ENCODE data around the gene SEMA3F. TPM values are rescaled to one million over a fixed set of nuclear protein-coding genes. Genes with fewer than 3 reads are reported as not detected.
"Not testable (repeated sequence)": the region's sequence is repeated elsewhere in the genome, so short reads cannot be mapped to it uniquely, and the experiment has no call there.

The SEMA3F gene
- total RNA-seq, 2 donors from 2014 or later, result 25.5 to 35.1 TPM

DNA sequence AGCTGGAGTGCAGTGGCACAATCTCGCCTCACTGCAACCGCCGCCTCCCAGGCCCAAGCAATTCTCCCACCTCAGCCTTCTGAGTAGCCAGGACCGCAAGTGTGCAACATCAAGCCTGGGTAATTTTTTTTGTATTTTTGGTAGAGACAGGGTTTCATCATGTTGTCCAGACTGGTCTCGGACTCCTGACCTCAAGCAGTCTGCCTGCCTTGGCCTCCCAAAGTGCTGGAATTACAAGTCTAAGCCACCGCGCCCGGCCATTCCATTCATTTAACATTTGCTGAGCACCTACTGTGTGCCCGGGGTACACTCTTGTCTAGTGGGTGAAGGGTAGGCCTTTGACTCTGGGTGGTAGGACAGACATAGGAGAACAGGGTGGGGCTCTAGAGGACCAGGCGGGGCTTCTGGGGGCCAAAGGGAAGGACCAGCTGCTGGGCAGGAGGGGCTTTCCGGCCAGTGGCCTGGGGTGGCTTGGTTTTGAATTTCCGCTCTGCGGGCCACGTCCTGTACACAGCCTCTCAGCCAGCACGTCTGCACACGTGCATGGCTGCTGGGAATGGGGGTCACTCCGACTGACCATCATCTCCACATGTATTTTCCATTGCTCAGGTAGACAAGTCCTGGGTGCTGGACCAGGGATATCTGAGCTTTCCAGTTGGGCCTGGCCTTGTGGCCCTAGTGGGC is 52.4 kb downstream of the SEMA3F start:
- Histone ChIP-seq H3K27ac (no peak overlapping the region), H3K36me3 (no peaks in the 10 kb centered on the region), H3K9me3 (no peaks in the 10 kb centered on the region), H3K4me1 (ENCODE audit: control insufficient read depth in 1 of 2, low read depth in 2 of 2) (peaks cover 4 to 14% of the 10 kb centered on the region in 2 donors), H3K4me3 (no peak overlapping the region), H3K27me3 (replicated peaks; ENCODE audit: insufficient read depth) (no peaks in the 10 kb centered on the region)
- no peak for DNase-seq (ENCODE audit: low spot score)
- ATAC-seq (ENCODE audit: insufficient number of reproducible peaks, low FRiP score, low read depth), result no peak
- TF ChIP-seq, protein P1, sequence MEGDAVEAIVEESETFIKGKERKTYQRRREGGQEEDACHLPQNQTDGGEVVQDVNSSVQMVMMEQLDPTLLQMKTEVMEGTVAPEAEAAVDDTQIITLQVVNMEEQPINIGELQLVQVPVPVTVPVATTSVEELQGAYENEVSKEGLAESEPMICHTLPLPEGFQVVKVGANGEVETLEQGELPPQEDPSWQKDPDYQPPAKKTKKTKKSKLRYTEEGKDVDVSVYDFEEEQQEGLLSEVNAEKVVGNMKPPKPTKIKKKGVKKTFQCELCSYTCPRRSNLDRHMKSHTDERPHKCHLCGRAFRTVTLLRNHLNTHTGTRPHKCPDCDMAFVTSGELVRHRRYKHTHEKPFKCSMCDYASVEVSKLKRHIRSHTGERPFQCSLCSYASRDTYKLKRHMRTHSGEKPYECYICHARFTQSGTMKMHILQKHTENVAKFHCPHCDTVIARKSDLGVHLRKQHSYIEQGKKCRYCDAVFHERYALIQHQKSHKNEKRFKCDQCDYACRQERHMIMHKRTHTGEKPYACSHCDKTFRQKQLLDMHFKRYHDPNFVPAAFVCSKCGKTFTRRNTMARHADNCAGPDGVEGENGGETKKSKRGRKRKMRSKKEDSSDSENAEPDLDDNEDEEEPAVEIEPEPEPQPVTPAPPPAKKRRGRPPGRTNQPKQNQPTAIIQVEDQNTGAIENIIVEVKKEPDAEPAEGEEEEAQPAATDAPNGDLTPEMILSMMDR (IDR thresholded peaks at IDR 0.05), result no peak

DNA sequence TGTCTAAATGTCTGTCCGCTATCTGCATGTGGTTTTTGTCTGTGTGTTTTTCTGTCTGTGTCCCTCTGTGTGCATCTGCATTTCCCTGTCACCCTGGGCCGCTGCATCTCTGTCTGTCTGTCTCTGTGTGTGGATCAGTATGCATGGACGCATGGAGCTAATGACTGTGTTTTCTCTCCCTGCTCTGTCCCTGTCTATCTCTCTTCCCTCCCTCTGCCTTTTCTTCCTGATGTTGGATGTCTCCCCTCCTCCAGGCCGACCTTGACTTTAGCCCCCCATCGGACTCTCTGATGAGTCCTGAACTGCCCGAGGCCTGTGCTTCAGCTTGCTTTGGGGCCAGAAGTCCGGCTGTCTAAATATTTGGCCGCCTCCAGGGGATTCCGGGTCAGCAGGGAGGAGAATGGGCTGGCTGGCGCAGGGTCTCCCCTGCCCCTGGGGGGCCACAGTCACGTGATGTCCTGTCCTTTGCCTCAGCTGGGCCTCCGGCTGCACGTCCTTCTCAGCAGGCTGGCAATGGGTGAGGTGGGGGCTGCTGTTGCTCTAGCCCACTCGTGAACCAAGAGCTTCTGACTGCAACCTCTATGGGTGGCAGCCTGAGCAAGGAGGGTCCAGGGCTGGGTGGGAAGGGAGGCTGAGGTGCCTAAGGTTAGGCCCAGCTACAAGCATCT is 53.7 kb downstream of the SEMA3F start:
- TF ChIP-seq, protein P1 (IDR thresholded peaks at IDR 0.05), result no peak
- ATAC-seq (ENCODE audit: insufficient number of reproducible peaks, low FRiP score, low read depth) (no peak), DNase-seq (ENCODE audit: low spot score) (no peak)
- Histone ChIP-seq H3K9me3 (no peaks in the 10 kb centered on the region), H3K36me3 (no peaks in the 10 kb centered on the region), H3K27me3 (replicated peaks; ENCODE audit: insufficient read depth) (no peaks in the 10 kb centered on the region), H3K4me3 (no peak overlapping the region), H3K4me1 (ENCODE audit: control insufficient read depth in 1 of 2, low read depth in 2 of 2) (peaks cover 4 to 14% of the 10 kb centered on the region in 2 donors), H3K27ac (no peak overlapping the region)

DNA sequence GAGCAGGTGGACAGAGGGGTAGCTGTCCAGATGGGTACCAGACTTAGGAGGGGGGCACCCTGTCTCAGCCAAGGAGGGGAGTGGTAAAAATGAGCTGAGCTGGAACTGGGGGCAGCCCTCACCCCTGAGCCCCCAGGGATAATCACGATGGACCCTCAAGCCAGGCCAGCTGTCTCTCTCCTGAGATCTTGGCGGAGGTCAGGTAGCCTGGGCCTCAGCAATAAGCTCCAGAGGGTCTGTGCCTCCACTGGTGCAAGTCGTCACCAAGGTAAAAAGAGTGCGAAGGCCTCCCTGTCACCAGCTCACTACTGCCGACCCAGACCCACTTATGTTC is 55.0 kb downstream of the SEMA3F start:
- H3K4me1 ChIP-seq (ENCODE audit: control insufficient read depth in 1 of 2, low read depth in 2 of 2), result peaks cover 0 to 9% of the 10 kb centered on the region in 2 donors
- H3K9me3 ChIP-seq, result no peaks in the 10 kb centered on the region
- no peak for DNase-seq (ENCODE audit: low spot score)
- ATAC-seq (ENCODE audit: insufficient number of reproducible peaks, low FRiP score, low read depth), result no peak
- TF ChIP-seq, protein P1 (IDR thresholded peaks at IDR 0.05), result no peak
- no peaks in the 10 kb centered on the region for H3K36me3 ChIP-seq
- H3K27ac ChIP-seq, result no peak overlapping the region
- no peak overlapping the region for H3K4me3 ChIP-seq
- H3K27me3 ChIP-seq (replicated peaks; ENCODE audit: insufficient read depth), result no peaks in the 10 kb centered on the region

DNA sequence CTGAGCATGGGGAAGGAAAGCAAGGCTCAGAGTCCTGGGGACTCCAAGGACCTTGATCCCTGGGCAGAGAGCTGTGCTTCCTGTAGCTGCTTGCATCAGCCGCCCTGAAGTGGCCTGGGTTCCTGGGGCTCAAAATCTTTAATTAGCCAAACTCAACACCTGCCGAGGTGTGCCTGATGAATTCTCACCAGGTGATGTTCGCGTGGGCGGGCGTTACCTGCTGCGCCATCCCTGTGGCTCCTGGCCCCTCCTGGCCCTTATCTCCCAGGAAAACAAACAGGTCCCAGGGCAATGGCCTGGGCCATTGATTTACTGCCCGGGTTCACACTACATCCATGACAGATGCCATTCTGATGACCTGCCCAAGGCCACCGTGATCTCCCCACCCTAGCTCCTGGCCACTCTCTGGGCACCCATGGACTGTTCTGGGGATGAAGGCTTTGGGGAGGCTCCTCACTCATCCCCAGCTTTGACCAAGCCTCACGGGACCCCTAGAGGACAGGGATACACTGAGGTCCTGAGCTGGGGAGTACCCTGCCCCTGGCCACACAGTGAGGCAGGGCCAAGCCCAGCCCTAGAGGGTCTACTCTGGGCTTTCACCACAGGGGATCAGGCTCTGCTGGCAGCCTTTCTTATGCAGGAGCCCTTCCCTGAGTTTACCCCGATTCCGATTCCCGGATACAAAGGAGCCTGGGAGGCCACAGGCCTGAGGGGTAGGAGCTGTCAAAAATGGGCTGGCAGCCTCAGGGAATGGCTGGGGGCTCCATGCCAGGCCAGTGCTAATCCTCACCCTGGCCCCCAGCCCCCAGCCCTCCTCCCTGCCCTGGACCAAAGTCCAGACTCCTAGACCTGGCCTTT is 55.6 kb downstream of the SEMA3F start:
- H3K36me3 ChIP-seq, result no peaks in the 10 kb centered on the region
- TF ChIP-seq, protein P1 (IDR thresholded peaks at IDR 0.05), result no peak
- peaks cover 0 to 3% of the 10 kb centered on the region in 2 donors for H3K4me1 ChIP-seq (ENCODE audit: control insufficient read depth in 1 of 2, low read depth in 2 of 2)
- DNase-seq (ENCODE audit: low spot score) (no peak), ATAC-seq (ENCODE audit: insufficient number of reproducible peaks, low FRiP score, low read depth) (no peak)
- no peak overlapping the region for H3K4me3 ChIP-seq
- H3K27ac ChIP-seq, result no peak overlapping the region
- H3K27me3 ChIP-seq (replicated peaks; ENCODE audit: insufficient read depth), result no peaks in the 10 kb centered on the region
- no peaks in the 10 kb centered on the region for H3K9me3 ChIP-seq

DNA sequence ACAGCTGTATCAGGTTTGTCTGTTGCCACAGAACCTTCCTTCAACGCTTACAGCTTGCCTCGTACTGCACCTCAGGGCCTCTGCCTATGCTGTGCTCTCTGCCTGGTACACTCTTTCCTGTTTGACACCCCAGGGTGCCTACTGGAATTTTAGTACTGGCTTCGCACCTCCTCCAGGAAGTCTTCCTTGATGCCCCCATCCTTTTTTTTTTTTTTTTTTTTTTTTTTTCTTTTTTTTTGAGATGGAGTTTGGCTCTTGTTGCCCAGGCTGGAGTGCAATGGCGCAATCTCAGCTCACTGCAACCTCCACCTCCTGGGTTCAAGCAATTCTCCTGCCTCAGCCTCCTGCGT is 56.2 kb downstream of the SEMA3F start:
- H3K4me1 ChIP-seq (ENCODE audit: control insufficient read depth in 1 of 2, low read depth in 2 of 2); DNase-seq (ENCODE audit: low spot score); H3K4me3 ChIP-seq; H3K27me3 ChIP-seq (replicated peaks; ENCODE audit: insufficient read depth); H3K27ac ChIP-seq; ATAC-seq (ENCODE audit: insufficient number of reproducible peaks, low FRiP score, low read depth); H3K9me3 ChIP-seq; H3K36me3 ChIP-seq: not testable (repeated sequence)
